DMS53 (cell line): Measurements from ENCODE around the gene LSM10.

ENCODE experiments used
- DNase-seq: peaks from one replicate; lab custom pipeline; 2025; lab: John Stamatoyannopoulos, UW

Gene LSM10

DNA sequence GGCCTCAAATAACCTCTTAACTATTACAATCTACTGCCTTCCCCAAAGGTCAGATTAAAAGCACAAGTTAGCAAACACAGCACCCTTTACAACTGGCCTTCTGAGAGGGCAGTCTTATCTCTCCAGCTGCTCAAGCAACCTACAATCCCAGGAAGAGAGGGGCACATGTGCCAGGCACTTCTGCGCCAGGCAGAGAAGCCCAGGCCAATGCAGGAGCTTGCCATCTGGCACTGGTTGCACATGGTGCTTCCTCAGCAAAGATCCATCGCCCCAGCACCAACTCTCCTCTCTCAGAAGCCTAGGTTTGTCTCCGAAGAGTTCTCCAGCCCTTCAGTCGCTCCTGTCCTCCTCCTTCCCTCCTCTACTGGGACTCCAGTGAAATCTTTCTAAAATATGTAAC is 14.5 kb downstream of the LSM10 start:
- no peak for DNase-seq

DNA sequence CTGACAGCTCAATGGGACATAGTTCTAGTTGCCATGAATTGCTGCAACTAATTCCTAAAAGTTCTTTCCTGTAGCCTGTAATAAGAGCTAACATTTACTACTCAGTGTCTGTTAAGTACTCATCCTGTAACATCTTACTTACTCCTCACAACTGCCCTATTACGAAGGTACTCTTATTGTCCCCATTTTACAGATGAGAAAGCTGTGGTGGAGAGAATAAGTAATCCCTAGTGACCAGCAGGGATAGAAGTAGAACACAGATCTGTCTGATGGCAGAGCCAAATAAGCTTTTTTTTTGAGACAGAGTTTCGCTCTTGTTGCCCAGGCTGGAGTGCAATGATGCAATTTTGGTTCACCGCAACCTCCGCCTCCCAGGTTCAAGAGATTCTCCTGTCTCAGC is 15.0 kb downstream of the LSM10 start:
- no peak for DNase-seq

DNA sequence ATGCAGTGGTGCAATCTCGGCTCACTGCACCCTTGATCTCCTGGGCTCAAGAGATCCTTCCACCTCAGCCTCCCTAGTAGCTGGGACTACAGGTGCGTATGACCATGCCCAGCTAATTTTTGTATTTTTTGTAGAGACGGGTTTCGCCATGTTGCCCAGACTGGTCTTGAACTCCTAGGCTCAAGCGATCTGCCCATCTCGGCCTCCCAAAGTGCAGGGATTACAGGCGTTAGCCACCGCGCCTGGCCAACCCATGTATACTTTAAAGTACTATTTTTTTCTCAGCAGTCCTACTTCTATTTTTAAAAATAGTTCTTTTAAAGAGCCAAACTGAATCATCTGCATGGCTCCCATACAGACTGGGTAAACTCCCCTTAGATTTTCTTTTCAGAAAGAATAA is 15.5 kb downstream of the LSM10 start:
- no peak for DNase-seq

DNA sequence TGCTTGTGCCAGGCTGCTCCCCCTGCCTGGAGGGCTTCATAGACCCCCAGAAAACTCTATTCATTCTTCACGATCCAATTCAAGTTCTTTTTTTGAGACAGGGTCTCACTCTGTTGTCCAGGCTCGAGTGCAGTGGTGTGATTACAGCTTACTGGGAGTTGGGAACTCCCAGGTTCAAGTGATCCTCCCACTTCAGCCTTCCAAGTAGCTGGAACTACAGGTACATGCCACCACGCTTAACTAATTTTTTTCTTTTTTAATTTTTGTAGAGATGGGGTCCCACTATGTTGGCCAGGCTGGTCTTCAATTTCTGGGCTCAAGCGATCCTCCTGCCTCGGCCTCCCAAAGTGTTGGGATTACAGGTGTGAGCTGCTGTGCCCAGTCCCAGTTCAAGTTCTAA is 16.3 kb downstream of the LSM10 start:
- no peak for DNase-seq

DNA sequence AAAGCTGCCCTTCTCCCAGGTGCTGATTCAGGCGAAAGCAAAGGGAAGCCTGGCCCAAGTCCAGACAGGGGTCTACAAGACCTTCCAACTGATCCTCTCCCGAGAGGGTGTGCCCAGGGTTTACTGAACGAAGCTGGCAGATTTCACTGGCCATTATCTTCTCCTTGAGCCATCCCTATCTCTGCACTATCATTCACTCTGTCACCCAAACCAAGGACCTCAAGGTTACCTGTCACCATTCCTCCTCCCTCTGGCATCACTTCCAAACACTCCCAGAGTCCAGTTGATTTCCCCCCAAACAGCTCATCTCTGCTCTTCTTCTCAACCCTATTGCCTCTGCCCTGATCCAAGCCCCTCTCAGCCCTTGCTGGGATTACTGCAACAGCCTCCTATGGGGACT is 16.9 kb downstream of the LSM10 start:
- no peak for DNase-seq

DNA sequence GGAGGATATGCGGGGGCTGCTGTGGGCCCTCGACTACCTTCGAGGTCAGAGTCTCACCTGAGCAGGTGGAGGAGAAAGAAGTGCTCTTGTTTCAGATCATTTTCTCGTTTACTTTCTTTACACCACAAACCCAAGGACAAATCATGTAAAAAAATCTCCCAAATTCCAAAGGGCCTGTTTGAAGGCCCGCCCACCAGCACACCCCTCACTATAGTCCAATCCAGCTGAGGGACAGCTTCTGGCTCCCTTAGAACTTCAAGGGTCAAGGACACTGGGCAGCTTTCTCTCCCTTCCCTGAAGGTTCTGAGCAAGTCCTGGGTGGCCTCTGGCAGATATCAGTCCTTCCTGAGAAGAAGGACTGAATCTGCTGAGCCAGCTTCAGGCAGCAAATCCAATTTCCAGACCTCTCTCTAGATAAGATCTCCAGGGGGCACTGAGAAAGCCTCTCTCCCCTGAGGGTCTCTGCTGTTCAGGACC is 17.5 kb downstream of the LSM10 start:
- DNase-seq = no peak

DNA sequence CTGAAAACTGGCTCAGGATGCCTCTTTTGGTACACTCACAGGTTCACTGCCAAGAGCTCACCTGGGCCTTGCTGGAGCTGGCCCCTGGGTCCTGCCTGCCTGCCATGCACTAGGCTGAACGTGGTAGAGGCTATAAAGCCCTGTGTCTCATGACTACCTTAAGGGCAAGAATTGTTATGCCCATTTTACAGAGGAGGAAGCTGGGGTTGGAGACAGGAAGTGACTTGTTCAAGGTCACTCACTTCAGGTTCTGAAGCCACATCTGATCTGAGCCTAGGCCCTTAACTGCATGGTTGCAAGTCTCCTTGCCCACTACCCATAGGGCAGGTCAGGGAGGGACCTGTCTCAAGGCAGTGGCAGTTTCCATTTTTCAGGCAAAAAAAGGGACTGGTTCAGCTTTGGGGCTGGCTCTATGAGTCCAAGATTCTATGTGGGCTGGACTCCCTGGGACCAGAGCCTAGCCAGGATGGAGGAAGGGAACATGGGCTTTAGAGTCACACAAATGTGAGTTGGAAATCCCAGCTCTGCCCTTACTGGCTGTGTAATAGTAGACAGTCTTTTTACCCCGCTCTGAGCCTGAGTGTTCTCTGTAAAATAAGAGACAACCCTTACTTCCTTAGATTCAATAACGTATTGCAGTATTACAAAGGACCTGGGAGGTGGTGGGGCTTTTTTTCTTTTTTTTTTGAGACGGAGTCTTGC is 19.8 kb downstream of the LSM10 start:
- DNase-seq = no peak

DNA sequence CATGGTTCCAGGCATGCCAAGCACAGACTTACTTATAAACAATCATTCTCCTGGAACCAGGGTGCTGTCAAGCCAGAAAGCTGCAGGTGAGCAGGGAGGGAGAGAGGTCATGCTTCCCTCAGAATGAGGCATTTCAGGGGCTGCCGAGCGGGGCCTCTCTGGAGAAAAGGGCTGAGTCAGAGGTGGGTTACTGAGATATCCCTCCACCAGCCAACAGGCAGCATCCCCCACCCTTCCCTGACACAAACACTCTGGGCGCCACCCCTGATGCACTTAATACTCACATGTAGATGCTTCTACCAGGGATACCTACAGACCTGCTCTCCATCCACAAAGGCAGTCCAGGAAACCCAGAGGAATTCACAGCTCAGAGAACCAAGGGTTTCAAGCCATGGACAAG is 25.1 kb downstream of the LSM10 start:
- DNase-seq = no peak

DNA sequence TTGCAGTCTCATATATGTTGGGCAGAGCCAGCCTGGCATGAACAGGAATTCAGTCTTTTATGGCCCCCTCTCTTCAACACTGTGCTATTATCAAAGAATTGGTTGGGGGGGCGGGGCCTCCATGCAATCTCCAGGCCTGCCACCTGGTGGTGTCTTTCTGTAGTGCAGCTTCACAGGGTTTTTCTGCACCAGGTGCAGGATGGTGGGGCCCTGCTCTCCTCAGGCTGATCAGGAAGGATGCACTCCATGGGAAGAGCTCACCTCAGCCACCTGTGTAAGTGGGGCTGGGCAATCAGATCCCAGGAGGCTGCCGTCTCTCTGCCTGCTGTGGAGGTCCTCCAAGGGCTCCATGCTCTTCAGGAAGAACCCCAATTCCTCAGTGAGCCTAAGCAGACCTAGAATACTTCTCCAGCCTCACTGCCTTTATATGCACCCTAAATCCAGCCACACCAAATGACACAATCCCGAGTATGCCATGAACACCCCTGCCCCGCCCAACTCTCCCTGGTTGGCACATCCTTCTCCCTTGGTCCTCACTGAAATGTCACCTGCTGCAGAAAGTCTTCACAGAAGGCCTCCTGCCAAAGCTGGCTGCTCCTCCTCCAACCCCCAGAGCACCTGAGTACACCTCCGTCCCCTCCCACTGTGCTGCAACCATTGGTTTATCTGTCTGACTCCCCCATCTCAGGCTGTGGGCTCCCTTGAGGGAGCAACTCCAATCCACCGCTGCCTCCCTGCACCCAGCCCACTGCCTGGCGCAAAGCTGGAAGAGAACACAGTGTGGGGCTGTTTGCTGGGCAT is 28.4 kb downstream of the LSM10 start:
- DNase-seq = peak; percentile 93

DNA sequence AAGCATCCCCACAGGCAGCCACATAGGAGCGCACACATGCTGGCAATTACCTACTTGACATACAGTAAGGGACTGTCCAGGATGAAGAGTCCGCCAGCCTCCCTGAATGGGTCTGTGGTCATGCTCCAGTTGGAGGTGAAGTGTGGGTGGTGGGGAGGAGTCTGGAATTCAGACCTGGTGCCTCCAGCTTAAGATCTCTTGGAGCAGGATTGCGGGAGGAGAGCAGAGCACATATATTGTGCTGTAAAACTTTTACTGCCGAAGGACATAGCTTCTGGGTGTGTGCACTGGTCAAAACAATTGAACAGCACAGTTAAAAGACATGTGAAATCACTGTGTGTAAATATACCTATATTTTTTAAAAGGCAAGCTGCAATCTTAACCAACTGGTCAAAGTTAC is 29.9 kb downstream of the LSM10 start:
- peak; percentile 66 for DNase-seq

DNA sequence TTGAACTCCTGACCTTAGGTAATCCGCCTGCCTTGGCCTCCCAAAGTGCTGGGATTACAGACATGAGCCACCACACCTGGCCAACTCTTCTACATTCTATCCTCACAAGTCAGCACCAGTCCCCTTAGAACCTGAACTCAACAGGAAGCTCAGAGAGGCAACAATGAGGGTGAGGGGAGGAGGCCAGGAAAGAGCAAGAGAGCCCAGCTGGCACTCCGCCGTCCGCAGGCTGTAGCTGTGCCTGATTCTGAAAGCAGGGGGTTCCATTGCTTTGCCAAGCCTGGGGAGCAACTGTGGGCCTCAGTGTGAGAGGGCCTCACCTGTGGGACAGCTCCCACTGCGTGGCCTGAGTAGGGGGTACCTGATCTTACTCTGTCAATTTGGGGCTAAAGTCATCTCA is 30.6 kb downstream of the LSM10 start:
- DNase-seq = no peak

DNA sequence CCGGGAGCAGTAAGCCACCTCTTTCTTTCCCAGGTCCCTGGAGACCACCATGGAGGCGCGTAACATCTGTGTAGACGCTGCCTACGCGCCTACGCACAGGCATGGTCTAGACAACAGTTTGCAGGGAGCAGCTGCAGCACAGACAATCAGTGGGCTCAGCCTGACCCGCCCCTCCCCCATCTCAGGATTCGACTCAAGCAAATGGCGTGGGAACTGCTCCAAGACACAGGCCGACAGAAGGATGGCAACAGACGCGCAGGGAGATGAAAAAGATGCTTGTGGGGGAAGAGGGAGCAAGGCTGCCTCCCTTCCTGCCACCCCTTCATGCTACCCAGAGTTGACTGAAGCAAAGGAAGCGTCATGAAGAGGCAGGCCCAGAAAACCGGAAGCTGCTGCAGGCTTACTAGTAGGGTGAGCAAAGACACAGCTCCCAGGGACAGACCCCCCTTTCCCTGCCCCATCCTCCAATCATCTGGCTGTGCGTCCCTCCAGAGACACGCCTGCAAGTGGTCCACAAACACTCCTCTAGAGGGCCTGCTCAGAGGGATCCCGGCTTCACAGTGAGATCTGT is 31.5 kb downstream of the LSM10 start:
- no peak for DNase-seq

DNA sequence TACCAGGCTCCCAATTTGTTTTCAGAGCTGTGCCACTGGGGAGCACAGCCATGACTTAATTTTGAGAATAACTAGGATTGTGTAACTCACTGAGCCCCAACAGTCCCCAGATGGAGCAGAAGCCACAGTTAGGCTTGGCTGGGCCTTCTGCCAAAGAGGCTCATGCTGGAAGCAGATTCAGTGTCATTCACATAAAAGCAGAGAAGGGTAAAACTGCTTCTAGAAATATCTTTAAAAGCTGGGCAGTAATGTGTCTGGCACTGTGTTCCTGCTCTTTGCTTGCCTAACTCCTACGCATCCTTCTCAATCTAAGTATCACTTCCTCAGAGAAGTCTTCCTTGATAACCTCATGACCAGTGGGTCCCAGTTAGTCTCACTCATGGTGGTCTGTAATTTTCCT is 32.3 kb downstream of the LSM10 start:
- DNase-seq = no peak

DNA sequence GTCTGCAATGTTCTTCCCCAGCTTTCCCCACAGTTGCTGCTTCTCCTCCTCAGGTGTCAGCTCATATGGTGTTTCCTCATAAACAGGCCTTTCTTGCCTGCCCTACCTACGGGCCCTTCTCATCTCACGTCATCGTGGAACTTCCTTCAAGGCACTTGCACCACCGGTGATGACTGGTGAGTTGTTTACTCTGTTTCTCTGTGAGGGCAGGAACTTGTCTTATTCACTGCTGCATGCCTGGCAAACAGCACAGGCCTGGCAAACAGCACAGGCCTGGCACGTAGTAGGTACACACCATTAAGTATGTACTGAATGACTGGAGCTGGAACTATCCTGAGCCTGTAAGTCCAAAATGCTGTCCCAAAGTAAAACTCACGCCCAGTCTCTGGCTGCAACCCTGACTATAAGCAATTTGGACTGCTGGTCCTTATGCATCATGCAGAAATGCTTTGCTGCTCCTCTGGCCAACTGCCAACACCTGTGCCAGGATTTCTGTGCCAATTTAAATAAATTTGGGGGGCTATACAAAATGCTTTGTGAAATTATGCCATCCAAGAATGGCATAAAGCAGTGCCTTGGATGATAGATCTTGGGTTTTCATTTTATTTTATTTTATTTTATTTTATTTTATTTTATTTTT is 37.7 kb downstream of the LSM10 start:
- no peak for DNase-seq

DNA sequence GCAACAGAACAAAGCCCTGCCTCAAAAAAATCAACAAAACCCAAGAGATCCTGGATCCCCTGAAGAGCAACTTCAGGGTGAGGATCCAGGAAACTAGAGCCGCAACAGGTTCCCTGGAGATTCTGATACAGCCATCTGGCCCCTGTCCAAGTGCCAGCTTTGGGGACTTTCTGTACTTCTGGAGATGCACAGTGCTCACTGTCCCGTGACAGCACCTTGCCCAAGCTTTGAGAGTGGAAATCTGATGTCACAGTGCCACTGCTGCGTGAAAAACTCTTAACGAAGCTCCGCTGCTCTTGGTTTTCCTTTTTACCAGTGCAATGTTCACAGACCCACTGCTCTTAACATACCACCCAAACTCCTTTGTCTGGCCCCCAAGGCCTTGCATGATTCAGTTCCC is 38.3 kb downstream of the LSM10 start:
- DNase-seq = no peak

DNA sequence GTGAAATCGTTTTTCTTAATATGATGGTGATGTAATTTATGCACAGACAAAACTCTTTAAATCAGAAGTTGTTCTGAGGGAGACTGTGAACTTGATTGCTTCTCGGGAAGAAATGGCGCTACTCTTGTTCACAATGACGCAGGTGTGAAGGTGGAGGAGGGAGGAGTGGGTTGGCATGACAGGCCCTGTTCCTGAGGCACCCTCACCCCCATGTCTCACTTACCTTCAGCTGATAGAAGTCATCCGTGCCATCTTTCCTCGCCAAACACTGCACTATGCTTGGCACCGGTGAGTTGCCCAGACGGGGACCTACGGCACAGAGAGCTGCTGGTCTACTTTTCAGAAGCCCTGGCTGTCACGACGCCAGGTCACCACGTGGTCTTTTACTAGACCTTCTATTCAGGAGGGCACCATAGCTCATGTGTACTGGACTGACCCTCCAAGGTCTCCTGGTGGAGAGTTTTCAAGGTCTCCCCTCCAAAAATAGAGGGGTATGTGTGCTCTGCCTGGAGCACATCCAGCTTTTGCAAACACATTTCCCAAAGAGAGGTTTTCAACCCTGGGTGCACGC is 39.1 kb downstream of the LSM10 start:
- no peak for DNase-seq

DNA sequence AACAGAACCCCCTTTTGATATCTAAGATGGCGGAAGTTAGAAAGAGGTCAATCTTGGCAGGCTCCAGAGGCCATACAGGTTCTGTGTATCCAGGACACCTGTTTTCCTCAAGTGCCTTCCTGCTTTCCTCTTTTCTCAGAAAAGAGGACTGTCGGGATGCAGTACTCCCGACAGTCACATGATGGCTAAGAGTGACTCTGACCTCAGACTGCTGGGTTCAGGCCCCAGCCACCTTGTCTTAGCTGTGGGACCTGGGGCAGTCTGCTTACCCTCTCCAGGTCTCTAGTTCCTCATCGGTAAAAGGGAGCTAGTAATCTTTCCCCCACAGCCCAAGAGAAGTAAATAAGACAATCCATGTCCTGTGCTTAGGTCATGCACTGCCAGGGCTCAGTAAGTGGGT is 41.9 kb downstream of the LSM10 start:
- DNase-seq = peak; percentile 37

DNA sequence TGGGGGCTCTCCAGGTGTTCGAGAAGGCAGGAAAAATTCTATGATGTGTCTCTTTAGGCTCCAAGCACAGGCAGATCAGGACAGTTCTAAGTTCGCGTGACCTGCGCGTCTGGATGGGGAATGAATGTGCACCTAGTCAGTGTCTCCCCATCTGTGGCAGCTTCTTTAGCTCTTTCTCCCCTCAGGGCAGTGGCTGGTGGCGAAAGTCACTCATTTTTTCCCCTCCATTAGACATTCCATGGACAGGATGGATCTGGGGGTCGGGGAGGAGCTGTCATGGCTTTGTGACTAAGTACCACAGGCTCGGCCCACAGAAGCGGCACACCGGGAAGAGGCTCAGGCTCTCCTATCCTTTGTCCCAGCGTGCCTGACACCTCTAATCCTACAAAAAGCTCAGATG is 43.2 kb downstream of the LSM10 start:
- DNase-seq = no peak

DNA sequence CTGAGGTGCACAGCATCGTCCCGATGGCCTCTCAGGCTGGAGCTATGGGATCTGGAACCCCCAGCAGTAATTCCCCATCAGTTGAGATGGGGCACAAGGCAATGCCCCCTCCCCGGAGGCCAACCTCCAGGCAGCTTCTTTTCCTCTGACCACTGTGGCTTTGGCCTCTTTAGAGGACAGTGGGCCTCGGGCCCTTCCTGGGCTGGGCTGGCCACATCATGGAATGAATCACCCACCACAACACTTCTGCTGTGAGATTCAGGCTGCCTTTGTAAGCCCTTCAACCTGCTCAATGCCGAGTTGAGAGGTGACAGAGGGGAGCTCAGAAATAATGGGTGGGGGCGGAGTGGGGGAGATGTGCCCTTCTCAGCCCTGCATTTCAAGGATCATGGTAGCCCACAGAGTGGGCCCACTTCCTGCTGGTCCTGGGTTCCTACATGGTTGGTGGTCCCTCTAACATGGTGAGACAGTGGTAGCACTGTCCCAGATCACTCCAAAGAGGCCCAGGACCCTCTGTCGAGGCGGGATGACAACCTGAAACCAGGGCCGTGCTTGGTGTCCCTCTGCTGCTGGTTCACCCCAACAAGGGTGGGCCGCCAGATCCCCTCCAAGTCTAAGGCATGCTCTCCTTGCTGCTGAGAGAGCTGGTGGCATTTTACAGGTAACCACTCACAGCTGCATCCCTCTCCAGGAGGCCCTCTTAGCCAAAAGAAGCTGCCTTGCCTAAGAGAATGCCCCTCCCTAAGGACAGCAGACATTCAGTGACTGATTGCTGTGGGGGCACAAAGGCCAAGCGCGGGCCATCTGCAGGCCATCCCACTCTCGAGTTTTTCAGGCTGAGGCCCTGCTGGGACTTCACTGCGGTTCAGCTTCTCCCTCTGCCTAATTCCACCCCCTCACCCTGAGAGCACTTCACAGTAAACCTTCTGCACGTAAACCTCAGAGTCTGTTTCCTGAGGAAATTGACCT is 44.5 kb downstream of the LSM10 start:
- no peak for DNase-seq

DNA sequence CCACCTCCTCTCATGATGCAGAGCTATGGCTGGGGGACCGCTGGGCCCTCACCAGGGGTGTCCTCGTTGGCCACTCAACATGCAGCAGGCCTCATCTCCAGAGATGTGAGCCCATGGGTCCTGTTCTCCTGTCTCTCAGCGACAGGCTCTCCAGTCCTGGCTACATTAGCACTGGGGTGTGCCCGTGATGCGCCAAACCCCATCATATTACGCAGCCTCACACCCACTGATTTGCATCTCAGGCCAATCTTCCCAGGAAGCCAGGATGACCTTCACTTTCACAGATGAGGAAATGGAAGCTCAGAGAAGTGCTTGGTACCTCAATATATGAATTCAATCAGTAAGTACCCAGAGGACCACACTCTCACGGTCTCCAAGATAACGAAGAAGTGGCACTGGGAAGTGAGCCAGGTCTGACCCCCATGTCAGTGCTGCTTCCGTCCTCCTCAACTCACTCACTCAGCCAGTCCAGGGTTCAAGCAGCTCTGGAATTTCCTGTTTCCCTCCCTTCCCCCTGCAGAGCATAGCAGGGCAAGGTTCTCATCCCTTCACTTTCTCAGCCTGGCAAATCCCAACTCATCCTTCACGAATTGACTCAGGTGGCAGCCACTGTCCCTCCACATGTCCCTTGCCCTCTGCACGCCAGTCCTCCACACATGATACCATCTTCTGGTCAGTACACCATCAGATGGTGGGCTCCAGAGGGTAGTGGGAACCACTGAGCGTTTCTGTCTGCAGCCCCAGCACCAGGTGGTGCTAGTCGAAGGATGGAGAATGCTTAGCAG is 45.4 kb downstream of the LSM10 start:
- no peak for DNase-seq
